GM19468 (cell line): Measurements from ENCODE around the gene WWC2.

Experiments used
- ATAC-seq: cut with Tn5 transposase; IDR thresholded peaks from one replicate; pipeline ENCODE4 v1.9.1; 2021; ENCODE audit warnings: mild to moderate bottlenecking, moderate library complexity, moderate number of reproducible peaks; ENCODE audit not compliant: unreplicated experiment; ENCODE audit errors: extremely low read depth

Gene WWC2

DNA sequence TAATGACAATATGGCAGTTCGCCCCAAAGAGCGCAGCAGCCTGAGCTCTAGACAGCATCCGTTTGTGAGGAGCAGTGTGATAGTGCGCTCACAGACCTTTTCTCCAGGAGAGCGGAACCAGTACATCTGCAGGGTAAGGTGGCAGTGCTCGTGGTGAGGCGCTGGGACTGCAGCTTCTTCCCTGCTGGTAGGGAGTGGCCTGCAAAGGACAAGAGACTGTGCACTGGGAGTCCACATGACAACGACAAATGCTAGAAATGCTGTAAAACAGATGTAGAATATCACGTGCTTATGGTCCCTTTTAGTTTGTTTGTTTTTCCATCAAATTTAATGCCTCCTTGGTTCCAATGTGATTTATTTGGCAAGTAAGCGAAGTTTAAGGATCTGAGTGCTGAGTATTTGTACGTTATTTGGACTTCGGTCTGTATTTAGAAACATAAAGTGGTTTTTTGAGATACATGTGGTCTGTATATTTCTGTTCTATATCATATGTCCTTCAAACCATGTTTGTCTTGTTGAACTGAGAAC is 185.3 kb downstream of the WWC2 start:
- ATAC-seq, result no peak

DNA sequence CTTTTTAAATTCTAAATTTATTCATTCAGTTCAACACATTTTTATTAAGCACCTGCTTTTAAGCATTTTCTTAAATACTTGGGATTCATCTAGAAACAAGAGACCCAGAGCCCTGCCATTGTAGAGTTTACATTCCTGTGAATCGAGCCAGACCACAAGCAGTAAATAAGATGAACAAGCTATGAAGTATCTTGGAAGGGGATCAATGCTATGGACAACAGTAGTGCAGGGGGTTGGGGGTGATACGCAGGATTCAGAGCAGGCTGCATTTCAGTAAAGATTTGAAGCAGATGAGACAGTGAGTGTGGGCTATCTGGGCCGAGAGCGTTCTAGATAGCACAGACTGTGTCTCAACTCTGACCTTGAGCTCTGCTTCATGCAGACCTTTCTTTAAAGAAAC is 185.9 kb downstream of the WWC2 start:
- no peak for ATAC-seq

DNA sequence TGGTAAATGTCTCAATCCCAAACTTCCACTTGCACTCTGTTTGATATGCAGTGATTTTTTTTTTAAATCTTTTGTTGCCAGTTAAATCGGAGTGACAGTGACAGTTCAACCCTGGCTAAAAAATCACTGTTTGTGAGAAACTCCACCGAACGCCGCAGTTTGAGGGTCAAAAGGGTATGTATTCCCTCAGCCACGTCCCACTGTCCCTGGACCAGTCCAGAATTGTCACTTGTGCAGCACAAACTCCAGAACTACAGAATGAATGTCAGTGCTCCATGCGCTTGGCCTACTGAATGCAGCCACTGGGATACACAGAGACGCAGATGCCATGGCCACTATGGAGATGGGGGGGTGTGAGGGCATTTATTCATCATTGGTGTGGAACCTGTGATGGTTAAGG is 186.8 kb downstream of the WWC2 start:
- ATAC-seq, result no peak

DNA sequence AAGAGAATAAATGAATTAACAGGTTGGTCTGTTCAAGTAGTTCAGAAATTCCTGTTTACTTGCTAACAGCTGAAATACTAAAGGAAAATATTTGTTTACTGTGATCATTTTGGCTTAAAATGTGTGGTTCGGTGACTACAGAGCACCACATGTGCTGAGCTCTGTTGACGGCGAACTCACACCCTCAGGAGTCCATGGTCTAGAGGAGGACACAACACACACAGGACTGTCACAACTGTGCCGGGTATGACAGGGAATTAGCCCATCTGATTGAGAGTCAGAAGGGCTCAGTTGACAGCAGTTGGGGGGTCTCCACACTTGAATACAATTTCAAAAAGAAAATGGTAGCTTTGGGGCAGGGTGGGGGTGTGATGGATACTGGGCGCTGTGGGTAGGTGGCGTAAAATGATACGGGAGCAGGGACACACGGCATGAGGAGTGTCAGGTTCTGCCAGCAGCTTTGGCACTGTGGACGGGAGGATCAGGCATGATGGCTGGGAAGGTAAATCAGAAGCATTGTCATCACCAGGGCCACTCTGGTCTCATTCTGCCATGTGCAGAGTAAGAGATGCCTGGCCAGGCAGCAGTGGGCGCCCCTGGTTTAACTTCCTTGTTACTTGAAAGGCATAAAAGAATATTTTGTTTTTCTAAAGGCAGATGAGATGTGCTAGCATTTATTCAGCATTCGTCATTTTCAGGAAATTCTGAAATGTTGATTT is 187.7 kb downstream of the WWC2 start:
- ATAC-seq, result no peak

DNA sequence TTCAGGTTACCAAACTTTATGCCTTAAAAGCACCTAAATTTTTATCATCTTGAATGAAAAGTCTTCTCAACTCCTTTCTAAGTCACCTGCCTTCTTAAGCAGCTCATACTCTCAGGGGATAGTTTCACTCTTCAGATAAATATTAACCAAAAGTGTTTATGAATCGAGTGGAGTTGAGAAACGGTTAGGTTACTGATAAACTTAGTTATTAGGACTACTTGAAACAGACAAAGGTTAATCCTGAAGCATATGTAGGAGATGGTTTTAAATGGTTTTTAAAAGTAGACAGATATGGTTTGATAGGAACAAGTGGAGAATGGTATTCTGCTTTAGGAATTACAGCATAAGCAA is 188.2 kb downstream of the WWC2 start:
- ATAC-seq, result peak; percentile 49

DNA sequence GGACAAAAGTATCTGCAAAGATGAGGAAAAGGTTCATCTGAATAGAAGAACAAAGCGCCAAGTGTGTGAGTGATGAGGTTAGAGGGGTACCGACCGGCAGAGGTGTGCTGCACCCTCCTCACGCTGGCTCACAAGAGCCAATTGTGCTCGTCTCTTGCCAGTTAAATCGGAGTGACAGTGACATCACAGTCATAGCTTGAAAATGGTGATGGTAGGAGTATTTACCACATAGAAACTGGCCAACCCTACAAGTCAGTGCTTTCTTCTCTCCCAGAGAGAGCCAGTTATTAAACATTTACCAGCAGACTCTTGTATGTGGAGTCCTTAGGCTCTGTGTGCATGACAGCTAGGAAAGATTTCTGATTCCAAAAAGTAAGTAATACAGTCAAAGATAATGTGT is 188.6 kb downstream of the WWC2 start:
- ATAC-seq, result peak; percentile 84

DNA sequence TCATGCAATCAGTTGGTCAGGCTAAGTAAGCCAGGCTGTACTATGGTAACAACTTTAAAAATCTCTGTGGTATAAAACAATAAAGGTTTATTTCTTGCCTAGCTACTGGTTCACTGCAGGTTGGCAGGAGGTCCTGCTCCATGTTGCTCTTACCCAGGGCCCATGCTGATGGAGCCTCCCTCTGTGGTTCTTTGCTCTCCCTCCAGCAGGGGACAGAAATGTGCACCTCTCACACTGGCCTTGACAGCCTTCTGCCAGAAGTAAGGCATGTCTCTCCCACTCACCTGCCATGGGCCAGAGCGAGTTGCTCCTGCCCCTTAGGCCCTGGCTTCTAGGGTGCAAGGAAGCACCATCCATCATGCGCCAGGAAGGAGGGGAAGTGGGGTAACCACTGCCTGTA is 189.9 kb downstream of the WWC2 start:
- no peak for ATAC-seq

DNA sequence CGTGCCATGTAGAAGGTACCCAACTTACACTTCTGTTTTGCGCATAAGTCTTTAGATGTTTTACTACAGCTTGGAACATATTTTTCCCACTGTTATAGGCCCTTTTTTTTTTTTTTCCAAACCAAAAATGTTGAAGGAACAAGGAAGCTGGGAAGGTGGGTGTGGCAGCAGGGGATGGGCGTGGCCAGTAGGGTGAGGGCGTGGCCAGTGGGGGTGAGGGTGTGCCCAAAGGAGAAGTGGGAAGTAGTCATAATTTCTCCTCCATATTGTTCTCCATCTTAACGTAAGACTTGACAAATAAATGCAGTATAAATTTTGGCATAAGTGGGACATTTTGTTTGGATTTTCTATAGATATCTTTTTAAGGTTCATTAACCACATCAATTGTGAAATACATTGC is 190.6 kb downstream of the WWC2 start:
- ATAC-seq, result no peak

DNA sequence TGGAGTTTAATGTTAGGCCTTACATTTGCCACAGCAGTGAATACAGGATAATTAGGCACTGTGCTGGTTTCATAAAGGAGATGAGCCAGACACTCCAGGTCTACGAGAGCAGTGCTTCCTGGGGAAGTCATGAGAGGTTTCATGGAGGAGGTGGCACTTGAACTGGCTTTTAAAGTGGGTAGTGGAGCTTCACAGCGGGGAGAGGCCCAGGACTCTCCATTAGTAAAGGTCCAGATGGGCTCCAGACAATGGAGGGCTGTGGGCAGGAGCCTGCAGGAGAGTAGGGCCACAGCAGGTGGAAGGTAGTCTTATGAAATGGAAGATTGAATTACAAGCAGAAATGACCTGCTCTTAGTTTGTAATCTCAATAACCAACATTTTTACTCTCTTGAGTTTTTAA is 192.0 kb downstream of the WWC2 start:
- ATAC-seq, result no peak

DNA sequence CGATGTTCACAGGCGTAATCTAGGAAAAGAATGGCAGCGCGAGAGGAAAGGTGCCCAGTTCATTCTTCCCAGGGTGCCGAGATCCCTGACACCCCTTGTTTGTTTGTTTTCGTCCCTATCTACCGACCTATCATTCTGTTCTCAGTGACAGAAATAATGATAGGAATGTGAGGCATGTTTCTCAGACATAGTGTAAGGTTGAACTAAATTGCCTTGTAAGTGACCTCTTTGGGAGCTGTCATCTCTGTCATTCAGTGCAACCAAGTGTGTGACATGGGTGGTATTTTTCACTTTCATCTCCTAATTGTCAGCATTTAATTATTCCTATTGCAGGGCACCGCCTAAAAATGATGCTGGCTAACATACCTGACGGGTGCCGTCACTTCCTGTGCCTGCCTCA is 196.7 kb downstream of the WWC2 start:
- no peak for ATAC-seq

DNA sequence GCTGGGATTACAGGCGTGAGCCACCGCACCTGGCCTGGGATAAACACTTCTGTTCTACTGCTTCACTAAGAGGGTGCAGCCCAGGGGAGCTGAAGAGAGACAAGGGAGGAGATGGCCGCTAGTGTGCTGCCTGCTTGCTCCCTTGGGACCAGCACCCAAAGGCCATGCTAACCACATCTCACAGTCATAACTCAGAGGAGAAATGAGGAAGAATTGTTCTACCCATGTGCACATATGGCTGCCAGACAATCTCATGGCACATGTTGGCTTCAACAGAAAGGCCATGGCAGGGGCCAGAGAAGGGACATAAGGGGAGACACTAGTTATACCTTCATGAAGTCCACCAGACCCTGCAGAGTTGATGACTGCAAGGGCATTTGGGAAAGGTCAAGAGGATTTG is 198.6 kb downstream of the WWC2 start:
- peak; percentile 73 for ATAC-seq

DNA sequence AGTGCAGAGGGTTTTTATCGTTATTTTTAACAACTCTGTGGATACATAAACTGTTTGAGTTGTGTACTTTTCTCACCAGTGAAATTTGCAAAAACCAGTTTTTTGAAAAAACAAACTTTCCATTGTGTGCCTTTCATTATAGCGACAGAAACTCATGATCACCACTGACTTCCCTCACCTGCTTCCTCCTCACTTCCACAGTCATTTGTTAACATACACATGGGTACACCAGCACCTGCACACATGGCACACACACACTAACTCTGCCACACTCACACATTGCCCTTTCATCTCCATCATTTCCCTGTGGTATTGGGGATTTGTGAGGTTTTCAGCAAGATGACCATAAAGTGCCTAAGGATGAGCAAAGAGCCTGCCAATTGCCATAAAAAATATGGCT is 200.4 kb downstream of the WWC2 start:
- no peak for ATAC-seq

DNA sequence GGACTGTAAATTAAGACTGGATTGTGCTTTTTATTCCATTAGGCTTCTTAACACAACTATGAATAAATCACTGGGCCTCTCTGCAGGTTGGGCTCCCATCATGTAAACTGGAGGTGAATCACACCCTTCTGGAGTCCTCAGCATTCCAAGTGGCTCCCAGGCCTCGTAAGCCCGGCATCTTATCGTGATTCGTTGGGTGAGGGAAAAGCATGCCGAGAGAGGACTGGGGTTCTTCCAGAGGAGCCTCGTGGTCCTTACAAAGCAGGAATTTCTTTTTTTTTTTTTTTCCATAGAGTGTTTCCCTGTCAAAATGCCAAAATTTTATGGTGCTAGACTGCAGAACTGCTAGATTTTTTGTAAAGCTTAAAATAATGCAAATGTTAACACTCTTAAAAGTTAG is 201.0 kb downstream of the WWC2 start:
- ATAC-seq, result no peak

DNA sequence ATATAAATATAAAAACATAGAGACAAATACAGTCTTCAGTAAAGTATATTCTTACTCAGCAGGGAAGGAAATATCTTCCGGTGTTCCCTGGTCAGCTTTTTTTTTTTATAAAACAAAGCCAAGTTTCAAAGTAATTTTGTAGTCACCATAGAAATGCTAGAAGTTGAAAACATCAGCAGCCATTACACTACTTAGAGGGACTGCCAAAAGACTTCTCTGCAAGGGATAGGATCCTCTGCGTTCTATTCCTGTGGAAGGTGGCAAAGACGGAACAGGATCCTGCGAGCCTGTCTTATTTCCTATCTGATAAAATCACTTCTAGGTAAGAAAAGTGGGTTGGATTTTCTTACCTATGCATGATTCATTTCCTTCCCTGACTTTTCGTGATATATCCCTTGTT is 201.6 kb downstream of the WWC2 start:
- ATAC-seq, result no peak

DNA sequence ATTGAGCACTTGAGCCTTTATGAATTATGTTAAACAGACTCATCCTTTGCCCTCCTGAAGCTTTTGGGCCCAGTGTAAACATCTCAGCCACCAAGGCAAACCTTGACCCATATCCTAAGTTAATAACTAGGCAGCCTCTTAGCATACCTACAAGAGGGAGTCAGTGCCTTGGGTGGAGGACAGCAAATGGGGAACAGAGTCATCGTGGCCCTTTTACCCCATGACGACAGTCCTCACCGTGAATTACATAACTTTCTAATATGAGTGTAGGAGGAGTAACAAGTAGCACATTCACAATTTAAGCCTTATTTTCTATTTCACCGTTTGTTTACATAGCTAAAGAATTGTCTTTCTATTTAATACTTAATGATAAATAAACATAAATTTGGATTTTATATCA is 204.2 kb downstream of the WWC2 start:
- no peak for ATAC-seq

DNA sequence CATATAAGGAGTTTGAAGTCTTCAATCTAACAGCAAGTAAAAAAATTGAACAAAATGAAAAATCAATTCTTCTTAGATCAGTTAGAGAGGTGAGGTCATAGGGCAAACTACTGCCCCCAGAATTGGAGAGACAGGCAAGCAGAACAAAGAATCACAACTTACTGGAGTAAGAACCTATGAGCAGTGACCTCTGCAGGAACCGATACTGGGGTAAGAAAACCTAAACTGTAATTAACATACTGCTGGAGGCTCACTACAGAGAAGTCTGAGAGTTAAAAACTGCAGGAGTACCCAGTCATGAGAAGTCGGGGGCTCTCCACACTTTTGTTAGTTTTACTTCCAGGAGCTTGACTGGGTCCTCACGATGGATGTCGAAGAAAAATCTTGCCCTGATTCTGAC is 205.0 kb downstream of the WWC2 start:
- no peak for ATAC-seq

DNA sequence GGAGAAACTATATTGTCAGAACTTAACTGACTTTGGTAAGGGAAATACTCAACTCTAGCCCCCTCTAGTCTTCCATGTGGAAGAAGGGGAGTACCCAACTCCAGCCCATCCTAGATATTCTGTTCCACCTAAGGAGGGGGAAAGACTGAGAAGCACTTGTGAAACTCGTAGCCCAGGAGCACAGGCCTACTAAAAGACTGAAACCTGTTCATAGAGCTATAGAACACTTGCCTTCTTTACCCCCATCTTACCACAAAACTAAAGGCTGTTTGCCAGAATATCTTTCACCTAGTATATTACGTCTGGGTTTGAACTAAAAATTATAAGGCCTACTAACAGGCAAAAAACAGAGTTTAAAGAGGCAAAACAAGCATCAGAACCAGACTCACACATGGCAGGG is 205.5 kb downstream of the WWC2 start:
- no peak for ATAC-seq

DNA sequence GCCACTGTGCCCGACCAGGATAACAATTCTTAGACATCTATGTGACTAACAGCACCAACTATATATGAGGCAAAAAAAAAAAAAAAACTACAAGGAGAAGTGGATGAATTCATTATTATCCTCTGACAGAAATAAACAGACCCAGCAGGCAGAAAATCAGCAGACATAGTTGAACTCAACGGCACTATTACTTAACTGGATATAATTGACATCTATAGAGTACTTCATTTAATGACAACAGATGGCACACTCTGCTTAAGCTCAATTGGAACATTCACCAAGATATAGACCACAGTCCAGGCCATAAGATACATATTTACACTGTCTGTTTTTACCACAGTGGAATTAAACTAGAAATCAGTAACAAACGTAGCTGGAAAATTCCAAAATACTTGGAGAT is 207.8 kb downstream of the WWC2 start:
- no peak for ATAC-seq

DNA sequence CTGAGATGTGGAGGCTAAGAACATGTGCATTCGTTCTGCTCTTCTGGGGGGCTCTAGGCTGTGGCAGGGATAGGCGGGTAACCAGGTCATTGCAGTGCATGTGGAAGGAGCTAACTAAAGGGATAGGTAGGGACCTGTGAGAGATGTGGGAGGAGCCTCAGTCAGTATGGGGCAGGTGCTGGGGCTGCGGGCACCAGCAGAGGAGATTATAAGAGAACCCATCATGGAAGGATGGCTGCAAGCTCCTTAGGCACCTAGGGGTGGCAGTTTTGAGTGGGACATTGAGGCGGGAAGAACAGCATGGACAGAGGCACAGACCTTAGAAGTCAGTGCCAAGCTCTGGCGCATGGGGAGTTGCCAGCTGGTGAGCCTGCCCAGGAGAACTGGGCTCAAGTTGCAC is 213.8 kb downstream of the WWC2 start:
- ATAC-seq, result no peak

DNA sequence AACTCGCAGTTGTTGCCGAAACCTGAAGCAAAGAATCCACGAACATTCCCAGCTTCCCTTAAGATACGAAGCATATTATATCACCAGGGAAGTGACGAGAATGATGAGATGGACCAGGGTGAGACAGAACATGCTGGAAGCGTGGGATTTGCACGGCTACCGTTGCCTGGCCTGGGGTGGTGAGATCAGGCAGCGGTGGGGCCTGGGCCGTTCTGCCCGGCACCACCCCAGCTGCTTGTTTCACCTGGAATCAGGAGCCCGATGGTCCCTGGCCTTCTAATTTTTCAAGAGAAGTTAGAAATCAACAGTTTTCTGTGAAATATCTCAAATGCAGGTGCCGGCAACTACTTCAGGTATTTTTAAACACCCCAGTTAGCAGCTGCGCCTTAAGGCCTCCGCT is 215.3 kb downstream of the WWC2 start:
- ATAC-seq, result no peak

DNA sequence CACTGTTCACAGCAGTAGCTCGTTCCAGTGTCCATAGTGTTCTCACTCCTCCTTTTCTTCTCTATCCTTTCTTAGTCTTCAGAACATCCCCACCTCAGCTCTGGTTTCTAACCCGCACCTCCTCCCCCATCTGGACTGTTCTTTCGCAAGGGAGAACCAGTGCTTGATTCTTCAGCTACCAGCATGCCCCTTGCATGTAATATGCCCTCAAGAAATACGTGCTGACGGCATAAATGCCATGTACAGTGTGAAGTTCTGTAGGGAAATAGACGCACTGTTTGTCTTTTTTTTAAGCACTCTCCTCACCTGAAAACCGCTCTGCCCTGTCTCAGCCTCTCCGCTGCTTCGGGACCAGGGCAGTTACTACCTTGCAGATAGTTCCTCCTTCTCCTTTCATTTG is 215.7 kb downstream of the WWC2 start:
- no peak for ATAC-seq

DNA sequence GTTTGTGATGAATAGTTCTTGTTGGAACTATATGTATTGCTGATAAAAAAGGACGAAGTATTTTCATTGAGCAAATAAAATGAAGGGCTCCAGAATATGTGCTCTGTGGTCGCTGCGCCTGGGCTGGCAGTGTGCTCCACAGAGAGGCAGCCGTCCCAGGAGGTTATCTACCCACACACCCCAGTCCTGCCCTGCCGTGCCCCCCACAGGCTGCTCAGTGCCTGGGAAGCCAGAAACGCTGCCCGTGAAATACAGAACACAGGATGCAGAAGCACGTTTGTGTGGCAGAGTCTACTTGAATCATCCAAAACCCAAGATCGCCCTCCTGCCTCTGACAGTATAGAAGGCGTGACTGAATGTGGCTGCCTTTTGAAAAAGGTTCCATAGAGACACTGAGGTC is 219.6 kb downstream of the WWC2 start:
- ATAC-seq, result no peak
